ENCODE measurements around the gene ITGB8. TPM values are rescaled to one million over a fixed set of nuclear protein-coding genes. Genes with fewer than 3 reads are reported as not detected.

Gene ITGB8
- total and polyA plus RNA-seq, 9 of the 15 experiments (the other 6 are each of a cell fraction or from before 2014, with no cell fraction given): under 0.01 to 0.03 (median 0.02) TPM; not detected in 6

DNA sequence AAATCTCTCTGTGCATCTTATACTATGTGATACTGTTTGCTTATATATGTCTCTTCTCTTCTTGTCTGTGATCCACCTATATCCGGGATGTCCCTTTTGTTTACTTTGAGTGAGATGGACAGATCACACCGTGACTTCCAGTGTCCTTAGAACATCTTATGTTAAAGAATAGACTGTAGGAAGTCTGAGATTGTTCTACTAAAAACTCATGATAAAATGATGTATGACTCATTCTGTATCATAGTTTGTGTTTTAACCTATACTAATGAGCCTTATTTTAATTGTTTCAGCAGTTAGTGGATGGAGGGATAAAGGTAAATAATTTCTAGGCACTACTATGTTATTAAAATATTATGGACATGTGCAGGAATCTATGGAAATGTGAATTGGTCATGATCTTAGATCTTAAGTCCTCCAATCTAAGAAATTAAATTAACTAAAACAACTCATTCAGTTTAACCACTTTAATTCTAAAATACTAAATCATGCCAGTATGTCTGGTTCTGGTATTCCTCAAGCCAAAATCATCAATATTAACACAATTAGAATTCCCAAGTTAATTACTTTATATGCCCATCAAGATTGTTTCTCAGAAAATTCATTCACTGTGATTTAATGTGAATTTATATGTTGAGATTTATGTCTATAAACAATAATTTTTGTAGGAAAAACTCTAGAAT lies 32.0 kb downstream of the ITGB8 start:
- FAIRE-seq (no peak), ATAC-seq (no peak), DNase-seq (ENCODE audit: extremely low read depth in 1 of 4, low spot score in 3 of 4) (no peak)
- POLR2A ChIA-PET: no interaction called here
- no peaks in the 10 kb centered on the region for H3K79me2 ChIP-seq (ENCODE audit: control insufficient read depth, insufficient read depth, low read length)
- no TSS peak for BruUV-seq (replicated peaks)
- H3K9me3 ChIP-seq (replicated peaks; ENCODE audit: control insufficient read depth, insufficient read depth, low read depth, low read length): no peaks in the 10 kb centered on the region
- H3K4me1 ChIP-seq (replicated peaks in 1 of 2; ENCODE audit: control insufficient read depth in 2 of 2, insufficient read depth in 2 of 2, low read length in 2 of 2): no peaks in the 10 kb centered on the region
- H3K9ac ChIP-seq (ENCODE audit: insufficient read depth in 1 of 2, low read depth in 2 of 2, low read length in 2 of 2): no peak overlapping the region
- no peaks in the 10 kb centered on the region for H3K27me3 ChIP-seq (ENCODE audit: control insufficient read depth in 2 of 2, insufficient read depth in 2 of 2, low read length in 2 of 2)
- CTCF ChIA-PET (ENCODE audit: low intra/inter-chr PET ratio): no interaction called here
- no peaks in the 10 kb centered on the region for H4K20me1 ChIP-seq (replicated peaks; ENCODE audit: control insufficient read depth, insufficient read depth, low read length)
- H3K4me2 ChIP-seq (ENCODE audit: insufficient read depth, low read length): no peak overlapping the region
- intact Hi-C loops (cut with micrococcal nuclease) (no loop called here), in situ Hi-C loops (cut with MboI) (no loop called here)
- no peak overlapping the region for H3K4me3 ChIP-seq
- no peak overlapping the region for H3K27ac ChIP-seq (ENCODE audit: extremely low read depth, low read depth, low read length)
- H3K9me1 ChIP-seq (ENCODE audit: control insufficient read depth, insufficient read depth, low read length): no peaks in the 10 kb centered on the region
- H2AFZ ChIP-seq (ENCODE audit: low read depth, low read length): no peak overlapping the region
- WGBS (ENCODE audit: insufficient coverage, low coverage, missing lambda C conversion rate): 3% methylated on average over 2 of the region's 2 CpGs
- no peaks in the 10 kb centered on the region for H3K36me3 ChIP-seq (ENCODE audit: control insufficient read depth, insufficient read depth, low read length)
- no peak for TF ChIP-seq JUN (IDR thresholded peaks at IDR 0.05; ENCODE audit: borderline replicate concordance, low read depth, low read length)
- TF ChIP-seq JUN (CRISPR knock-in tag; IDR thresholded peaks at IDR 0.05; ENCODE audit: borderline replicate concordance): no peak
- TF ChIP-seq EP400 (IDR thresholded peaks at IDR 0.05): no peak
- no peak for TF ChIP-seq ZNF75A (CRISPR knock-in tag; IDR thresholded peaks at IDR 0.05)
- TF ChIP-seq LCOR (CRISPR knock-in tag; IDR thresholded peaks at IDR 0.05): no peak
- TF ChIP-seq, protein P1, sequence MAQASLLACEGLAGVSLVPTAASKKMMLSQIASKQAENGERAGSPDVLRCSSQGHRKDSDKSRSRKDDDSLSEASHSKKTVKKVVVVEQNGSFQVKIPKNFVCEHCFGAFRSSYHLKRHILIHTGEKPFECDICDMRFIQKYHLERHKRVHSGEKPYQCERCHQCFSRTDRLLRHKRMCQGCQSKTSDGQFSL (CRISPR knock-in tag; IDR thresholded peaks at IDR 0.05): no peak
- TF ChIP-seq, protein P1 (tag; IDR thresholded peaks at IDR 0.05): no peak
- TF ChIP-seq FOXA1 (IDR thresholded peaks at IDR 0.05; ENCODE audit: borderline replicate concordance): no peak
- no peak for TF ChIP-seq HEY1 (CRISPR knock-in tag; IDR thresholded peaks at IDR 0.05; ENCODE audit: borderline replicate concordance)
- no peak for TF ChIP-seq PRMT5 (CRISPR knock-in tag; IDR thresholded peaks at IDR 0.05)
- TF ChIP-seq ZNF212 (CRISPR knock-in tag; IDR thresholded peaks at IDR 0.05): no peak
- no peak for TF ChIP-seq MYNN (IDR thresholded peaks at IDR 0.05)
- TF ChIP-seq MYNN (CRISPR knock-in tag; IDR thresholded peaks at IDR 0.05): no peak
- no peak for TF ChIP-seq PTRF (tag; IDR thresholded peaks at IDR 0.05)
- TF ChIP-seq NR4A1 (CRISPR knock-in tag; IDR thresholded peaks at IDR 0.05): no peak
- TF ChIP-seq NR4A1 (tag; IDR thresholded peaks at IDR 0.05): no peak
- no peak for TF ChIP-seq ZFP30 (CRISPR knock-in tag; IDR thresholded peaks at IDR 0.05; ENCODE audit: borderline replicate concordance)
- TF ChIP-seq, protein P2, sequence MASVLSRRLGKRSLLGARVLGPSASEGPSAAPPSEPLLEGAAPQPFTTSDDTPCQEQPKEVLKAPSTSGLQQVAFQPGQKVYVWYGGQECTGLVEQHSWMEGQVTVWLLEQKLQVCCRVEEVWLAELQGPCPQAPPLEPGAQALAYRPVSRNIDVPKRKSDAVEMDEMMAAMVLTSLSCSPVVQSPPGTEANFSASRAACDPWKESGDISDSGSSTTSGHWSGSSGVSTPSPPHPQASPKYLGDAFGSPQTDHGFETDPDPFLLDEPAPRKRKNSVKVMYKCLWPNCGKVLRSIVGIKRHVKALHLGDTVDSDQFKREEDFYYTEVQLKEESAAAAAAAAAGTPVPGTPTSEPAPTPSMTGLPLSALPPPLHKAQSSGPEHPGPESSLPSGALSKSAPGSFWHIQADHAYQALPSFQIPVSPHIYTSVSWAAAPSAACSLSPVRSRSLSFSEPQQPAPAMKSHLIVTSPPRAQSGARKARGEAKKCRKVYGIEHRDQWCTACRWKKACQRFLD (CRISPR knock-in tag; IDR thresholded peaks at IDR 0.05): no peak
- TF ChIP-seq RBM34 (IDR thresholded peaks at IDR 0.05; ENCODE audit: borderline replicate concordance, insufficient read depth, low read length): no peak
- no peak for TF ChIP-seq ZBTB17 (CRISPR knock-in tag; IDR thresholded peaks at IDR 0.05)
- TF ChIP-seq, protein P3, sequence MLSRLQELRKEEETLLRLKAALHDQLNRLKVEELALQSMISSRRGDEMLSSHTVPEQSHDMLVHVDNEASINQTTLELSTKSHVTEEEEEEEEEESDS (CRISPR knock-in tag; IDR thresholded peaks at IDR 0.05): no peak
- no peak for TF ChIP-seq NR1H2 (CRISPR knock-in tag; IDR thresholded peaks at IDR 0.05)
